ENCODE data around the gene CLASRP.

DNA sequence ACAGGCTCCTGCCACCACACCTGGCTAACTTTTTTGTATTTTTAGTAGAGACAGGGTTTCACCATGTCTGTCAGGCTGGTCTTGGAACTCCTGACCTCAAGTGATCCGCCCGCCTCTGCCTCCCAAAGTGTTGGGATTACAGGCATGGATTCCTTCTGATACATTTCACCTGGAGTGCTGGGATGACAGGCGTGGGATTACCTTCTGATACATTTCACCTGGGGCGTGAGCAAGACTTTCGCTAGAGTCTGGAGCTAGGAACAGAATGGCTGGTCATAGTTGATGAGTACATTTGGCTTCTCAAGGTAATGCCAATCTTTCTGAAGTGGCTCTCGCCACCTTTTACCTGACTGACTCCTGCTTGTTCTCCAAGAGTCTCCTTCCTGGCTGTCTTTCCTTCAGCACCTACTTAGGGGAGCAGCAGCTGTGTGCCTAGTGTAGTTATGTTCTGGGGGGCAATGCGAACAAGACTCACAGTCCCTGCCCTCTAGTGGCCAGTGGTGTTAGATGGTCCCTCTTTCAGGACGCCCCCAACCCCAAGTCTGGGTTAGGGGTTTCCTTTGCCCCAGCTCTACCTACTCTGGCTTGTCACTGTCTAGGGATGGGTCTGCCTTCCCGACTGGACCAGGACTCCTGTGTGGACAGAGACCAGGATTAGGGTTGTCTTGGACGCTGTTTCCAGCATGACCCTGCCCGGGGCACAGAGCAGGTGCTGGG lies 73.4 kb downstream of the CLASRP start:
- TF ChIP-seq, protein P1, sequence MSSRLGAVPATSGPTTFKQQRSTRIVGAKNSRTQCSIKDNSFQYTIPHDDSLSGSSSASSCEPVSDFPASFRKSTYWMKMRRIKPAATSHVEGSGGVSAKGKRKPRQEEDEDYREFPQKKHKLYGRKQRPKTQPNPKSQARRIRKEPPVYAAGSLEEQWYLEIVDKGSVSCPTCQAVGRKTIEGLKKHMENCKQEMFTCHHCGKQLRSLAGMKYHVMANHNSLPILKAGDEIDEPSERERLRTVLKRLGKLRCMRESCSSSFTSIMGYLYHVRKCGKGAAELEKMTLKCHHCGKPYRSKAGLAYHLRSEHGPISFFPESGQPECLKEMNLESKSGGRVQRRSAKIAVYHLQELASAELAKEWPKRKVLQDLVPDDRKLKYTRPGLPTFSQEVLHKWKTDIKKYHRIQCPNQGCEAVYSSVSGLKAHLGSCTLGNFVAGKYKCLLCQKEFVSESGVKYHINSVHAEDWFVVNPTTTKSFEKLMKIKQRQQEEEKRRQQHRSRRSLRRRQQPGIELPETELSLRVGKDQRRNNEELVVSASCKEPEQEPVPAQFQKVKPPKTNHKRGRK (CRISPR knock-in tag; IDR thresholded peaks at IDR 0.05; ENCODE audit: borderline replicate concordance), result no peak
- TF ChIP-seq CTCF (IDR thresholded peaks at IDR 0.05) (no peak), PRRX2 (CRISPR knock-in tag; IDR thresholded peaks at IDR 0.05) (no peak), E2F4 (CRISPR knock-in tag; IDR thresholded peaks at IDR 0.05; ENCODE audit: borderline replicate concordance, low read depth) (no peak), TEAD4 (CRISPR knock-in tag; IDR thresholded peaks at IDR 0.05) (no peak), ZBTB43 (CRISPR knock-in tag; IDR thresholded peaks at IDR 0.05) (no peak), ZNF263 (CRISPR knock-in tag; IDR thresholded peaks at IDR 0.05; ENCODE audit: low read depth) (no peak), SP1 (CRISPR knock-in tag; conservative IDR thresholded peaks at IDR 0.05) (no peak), CDX4 (CRISPR knock-in tag; IDR thresholded peaks at IDR 0.05; ENCODE audit: borderline replicate concordance) (no peak), AFF4 (CRISPR knock-in tag; IDR thresholded peaks at IDR 0.05; ENCODE audit: borderline replicate concordance) (no peak), FOXP4 (CRISPR knock-in tag; IDR thresholded peaks at IDR 0.05) (no peak), USF1 (CRISPR knock-in tag; IDR thresholded peaks at IDR 0.05) (no peak)
- TF ChIP-seq, protein P2, sequence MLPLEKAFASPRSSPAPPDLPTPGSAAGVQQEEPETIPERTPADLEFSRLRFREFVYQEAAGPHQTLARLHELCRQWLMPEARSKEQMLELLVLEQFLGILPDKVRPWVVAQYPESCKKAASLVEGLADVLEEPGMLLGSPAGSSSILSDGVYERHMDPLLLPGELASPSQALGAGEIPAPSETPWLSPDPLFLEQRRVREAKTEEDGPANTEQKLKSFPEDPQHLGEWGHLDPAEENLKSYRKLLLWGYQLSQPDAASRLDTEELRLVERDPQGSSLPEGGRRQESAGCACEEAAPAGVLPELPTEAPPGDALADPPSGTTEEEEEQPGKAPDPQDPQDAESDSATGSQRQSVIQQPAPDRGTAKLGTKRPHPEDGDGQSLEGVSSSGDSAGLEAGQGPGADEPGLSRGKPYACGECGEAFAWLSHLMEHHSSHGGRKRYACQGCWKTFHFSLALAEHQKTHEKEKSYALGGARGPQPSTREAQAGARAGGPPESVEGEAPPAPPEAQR (CRISPR knock-in tag; IDR thresholded peaks at IDR 0.05), result no peak
